Measurements from ENCODE around the gene NOTCH1. TPM values are rescaled to one million over a fixed set of nuclear protein-coding genes. Genes with fewer than 3 reads are reported as not detected.

The NOTCH1 gene
- polyA plus RNA-seq, 1 donor from 2014 or later: 0.15 TPM

DNA sequence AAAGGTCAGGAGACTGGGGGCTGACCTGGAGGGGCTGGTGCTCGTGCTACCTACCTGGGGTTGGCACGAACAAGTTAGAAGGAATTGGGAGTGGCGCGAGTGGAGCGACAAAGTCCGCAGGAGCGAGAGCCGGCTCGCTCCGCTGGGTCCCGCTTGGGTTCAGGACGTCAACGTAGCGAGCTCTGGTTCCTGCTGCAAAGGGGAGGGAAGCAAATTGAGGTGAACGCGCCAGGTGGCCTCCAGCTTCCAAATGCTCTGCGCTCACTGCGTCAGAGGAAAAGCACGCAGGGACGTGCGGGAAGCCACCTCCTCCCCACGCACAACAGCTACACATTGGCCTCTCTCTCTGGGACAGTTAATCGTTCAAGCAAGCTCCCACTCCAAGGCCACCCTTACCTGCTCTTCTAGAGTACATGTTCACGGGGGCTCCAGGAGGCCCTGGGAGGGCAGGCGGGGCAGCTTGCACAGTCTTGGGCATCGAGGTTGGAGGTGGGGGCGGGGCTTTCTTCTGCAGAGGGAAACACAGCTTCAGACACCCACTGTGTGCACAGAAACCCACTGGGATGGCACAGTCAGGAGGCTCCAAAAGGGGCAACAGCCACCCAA lies 98.6 kb downstream of the NOTCH1 start:
- H2AFZ ChIP-seq (ENCODE audit: low read depth, low read length): no peak overlapping the region
- no peaks in the 10 kb centered on the region for H3K9me3 ChIP-seq (ENCODE audit: low read length)
- no peak overlapping the region for H3K27ac ChIP-seq (ENCODE audit: low read length)
- no peaks in the 10 kb centered on the region for H3K27me3 ChIP-seq (ENCODE audit: insufficient read depth, low read depth, low read length)
- no peaks in the 10 kb centered on the region for H3K79me2 ChIP-seq (replicated peaks; ENCODE audit: insufficient read depth, low read length)
- no peak overlapping the region for H3K4me3 ChIP-seq (ENCODE audit: low read length)
- no peaks in the 10 kb centered on the region for H4K20me1 ChIP-seq (ENCODE audit: insufficient read depth)
- H3K9me2 ChIP-seq (ENCODE audit: insufficient read depth, low read length): no peaks in the 10 kb centered on the region
- no peak overlapping the region for H3K4me2 ChIP-seq (ENCODE audit: low read length)
- peaks cover 6% of the 10 kb centered on the region for H3K36me3 ChIP-seq (ENCODE audit: insufficient read depth, low read length)
- no peaks in the 10 kb centered on the region for H3F3A ChIP-seq (ENCODE audit: insufficient read depth, low read length, poor library complexity, severe bottlenecking)
- no peak overlapping the region for H3K9ac ChIP-seq (ENCODE audit: low read length)
- TF ChIP-seq, protein P1, sequence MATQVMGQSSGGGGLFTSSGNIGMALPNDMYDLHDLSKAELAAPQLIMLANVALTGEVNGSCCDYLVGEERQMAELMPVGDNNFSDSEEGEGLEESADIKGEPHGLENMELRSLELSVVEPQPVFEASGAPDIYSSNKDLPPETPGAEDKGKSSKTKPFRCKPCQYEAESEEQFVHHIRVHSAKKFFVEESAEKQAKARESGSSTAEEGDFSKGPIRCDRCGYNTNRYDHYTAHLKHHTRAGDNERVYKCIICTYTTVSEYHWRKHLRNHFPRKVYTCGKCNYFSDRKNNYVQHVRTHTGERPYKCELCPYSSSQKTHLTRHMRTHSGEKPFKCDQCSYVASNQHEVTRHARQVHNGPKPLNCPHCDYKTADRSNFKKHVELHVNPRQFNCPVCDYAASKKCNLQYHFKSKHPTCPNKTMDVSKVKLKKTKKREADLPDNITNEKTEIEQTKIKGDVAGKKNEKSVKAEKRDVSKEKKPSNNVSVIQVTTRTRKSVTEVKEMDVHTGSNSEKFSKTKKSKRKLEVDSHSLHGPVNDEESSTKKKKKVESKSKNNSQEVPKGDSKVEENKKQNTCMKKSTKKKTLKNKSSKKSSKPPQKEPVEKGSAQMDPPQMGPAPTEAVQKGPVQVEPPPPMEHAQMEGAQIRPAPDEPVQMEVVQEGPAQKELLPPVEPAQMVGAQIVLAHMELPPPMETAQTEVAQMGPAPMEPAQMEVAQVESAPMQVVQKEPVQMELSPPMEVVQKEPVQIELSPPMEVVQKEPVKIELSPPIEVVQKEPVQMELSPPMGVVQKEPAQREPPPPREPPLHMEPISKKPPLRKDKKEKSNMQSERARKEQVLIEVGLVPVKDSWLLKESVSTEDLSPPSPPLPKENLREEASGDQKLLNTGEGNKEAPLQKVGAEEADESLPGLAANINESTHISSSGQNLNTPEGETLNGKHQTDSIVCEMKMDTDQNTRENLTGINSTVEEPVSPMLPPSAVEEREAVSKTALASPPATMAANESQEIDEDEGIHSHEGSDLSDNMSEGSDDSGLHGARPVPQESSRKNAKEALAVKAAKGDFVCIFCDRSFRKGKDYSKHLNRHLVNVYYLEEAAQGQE (IDR thresholded peaks at IDR 0.05; ENCODE audit: borderline replicate concordance): no peak
- TF ChIP-seq SMC3 (conservative IDR thresholded peaks at IDR 0.05; ENCODE audit: poor library complexity) (no peak), MXI1 (conservative IDR thresholded peaks at IDR 0.05; ENCODE audit: poor library complexity, severe bottlenecking) (no peak), POLR2AphosphoS5 (IDR thresholded peaks at IDR 0.05) (no peak), EZH2 (IDR thresholded peaks at IDR 0.05; ENCODE audit: borderline replicate concordance, insufficient read depth, low read length, poor library complexity, severe bottlenecking) (no peak), RAD21 (conservative IDR thresholded peaks at IDR 0.05) (no peak)

DNA sequence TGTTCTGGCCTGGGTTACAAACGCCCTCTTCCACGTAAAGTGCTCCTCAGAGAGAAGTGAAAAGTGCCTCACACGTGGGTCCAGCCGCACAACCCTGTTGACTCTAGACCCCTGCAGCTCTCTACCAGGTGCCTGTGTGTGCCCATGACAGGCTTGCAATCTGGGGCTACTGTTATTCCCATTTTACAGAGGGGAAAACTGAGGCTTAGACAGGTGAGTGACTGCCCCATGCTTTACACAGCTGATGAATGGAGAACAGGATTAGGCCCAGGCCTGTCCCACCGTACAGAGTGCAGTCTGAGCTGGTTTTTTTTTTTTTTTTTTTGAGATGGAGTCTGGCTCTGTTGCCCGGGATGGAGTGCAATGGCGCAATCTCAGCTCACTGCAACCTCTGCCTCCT lies 100.0 kb downstream of the NOTCH1 start:
- H4K20me1 ChIP-seq (ENCODE audit: insufficient read depth): no peaks in the 10 kb centered on the region
- no peak overlapping the region for H3K4me3 ChIP-seq (ENCODE audit: low read length)

More for the DNA sequence above, 100.0 kb downstream of the NOTCH1 start:
- Histone ChIP-seq H3K9ac (ENCODE audit: low read length) (no peak overlapping the region), H3K4me2 (ENCODE audit: low read length) (no peak overlapping the region), H3K27ac (ENCODE audit: low read length) (no peak overlapping the region), H3F3A (ENCODE audit: insufficient read depth, low read length, poor library complexity, severe bottlenecking) (no peaks in the 10 kb centered on the region), H2AFZ (ENCODE audit: low read depth, low read length) (no peak overlapping the region), H3K79me2 (replicated peaks; ENCODE audit: insufficient read depth, low read length) (no peaks in the 10 kb centered on the region), H3K36me3 (ENCODE audit: insufficient read depth, low read length) (peaks cover 6% of the 10 kb centered on the region), H3K27me3 (ENCODE audit: insufficient read depth, low read depth, low read length) (no peaks in the 10 kb centered on the region), H3K9me3 (ENCODE audit: low read length) (no peaks in the 10 kb centered on the region), H3K9me2 (ENCODE audit: insufficient read depth, low read length) (no peaks in the 10 kb centered on the region)
- TF ChIP-seq, protein P2, sequence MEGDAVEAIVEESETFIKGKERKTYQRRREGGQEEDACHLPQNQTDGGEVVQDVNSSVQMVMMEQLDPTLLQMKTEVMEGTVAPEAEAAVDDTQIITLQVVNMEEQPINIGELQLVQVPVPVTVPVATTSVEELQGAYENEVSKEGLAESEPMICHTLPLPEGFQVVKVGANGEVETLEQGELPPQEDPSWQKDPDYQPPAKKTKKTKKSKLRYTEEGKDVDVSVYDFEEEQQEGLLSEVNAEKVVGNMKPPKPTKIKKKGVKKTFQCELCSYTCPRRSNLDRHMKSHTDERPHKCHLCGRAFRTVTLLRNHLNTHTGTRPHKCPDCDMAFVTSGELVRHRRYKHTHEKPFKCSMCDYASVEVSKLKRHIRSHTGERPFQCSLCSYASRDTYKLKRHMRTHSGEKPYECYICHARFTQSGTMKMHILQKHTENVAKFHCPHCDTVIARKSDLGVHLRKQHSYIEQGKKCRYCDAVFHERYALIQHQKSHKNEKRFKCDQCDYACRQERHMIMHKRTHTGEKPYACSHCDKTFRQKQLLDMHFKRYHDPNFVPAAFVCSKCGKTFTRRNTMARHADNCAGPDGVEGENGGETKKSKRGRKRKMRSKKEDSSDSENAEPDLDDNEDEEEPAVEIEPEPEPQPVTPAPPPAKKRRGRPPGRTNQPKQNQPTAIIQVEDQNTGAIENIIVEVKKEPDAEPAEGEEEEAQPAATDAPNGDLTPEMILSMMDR (IDR thresholded peaks at IDR 0.05; ENCODE audit: poor library complexity, severe bottlenecking): no peak
- TF ChIP-seq MXI1 (conservative IDR thresholded peaks at IDR 0.05; ENCODE audit: poor library complexity, severe bottlenecking): no peak
- TF ChIP-seq SMC3 (conservative IDR thresholded peaks at IDR 0.05; ENCODE audit: poor library complexity): no peak
- no peak for TF ChIP-seq POLR2AphosphoS5 (IDR thresholded peaks at IDR 0.05)
- no peak for TF ChIP-seq TAF1 (IDR thresholded peaks at IDR 0.05; ENCODE audit: low read depth)

Small RNA genes within 50 kb of the gene (small RNA-seq; reads per million reads assigned to genes)
- 0 reads per million in 3 experiments for gene MIR4673
- 0 reads per million in 3 experiments for gene MIR4674

Other genes starting within 250 kb of the NOTCH1 start
- gene CCDC187, start 242.0 kb downstream of the NOTCH1 start, polyA plus RNA-seq: not detected in 2 replicates
- gene GPSM1, start 218.5 kb downstream of the NOTCH1 start, polyA plus RNA-seq: 117 and 148 TPM in 2 replicates
- gene DNLZ, start 182.3 kb downstream of the NOTCH1 start, polyA plus RNA-seq: 23.6 and 36.6 TPM in 2 replicates
- gene CARD9, start 172.4 kb downstream of the NOTCH1 start, polyA plus RNA-seq: 0.52 and 0.77 TPM in 2 replicates
- 6.8 and 12.9 TPM in 2 replicates for gene SNAPC4, start 145.9 kb downstream of the NOTCH1 start, polyA plus RNA-seq
- 63.7 and 72.1 TPM in 2 replicates for gene ENTR1, start 135.4 kb downstream of the NOTCH1 start, polyA plus RNA-seq
- 61.3 and 62.6 TPM in 2 replicates for gene PMPCA, start 135.4 kb downstream of the NOTCH1 start, polyA plus RNA-seq
- gene INPP5E, start 106.2 kb downstream of the NOTCH1 start, polyA plus RNA-seq: 17.9 and 24.0 TPM in 2 replicates
- gene SEC16A, start 63.0 kb downstream of the NOTCH1 start, polyA plus RNA-seq: 15.4 and 21.8 TPM in 2 replicates
- gene EGFL7, start 116.9 kb upstream of the NOTCH1 start, polyA plus RNA-seq: 8.2 and 12.5 TPM in 2 replicates
- gene AGPAT2, start 141.4 kb upstream of the NOTCH1 start, polyA plus RNA-seq: 1.3 TPM in 1 of 2 replicates, not detected in the other
- gene DIPK1B, start 166.5 kb upstream of the NOTCH1 start, polyA plus RNA-seq: 65.1 and 78.7 TPM in 2 replicates
- gene LCN10, start 196.9 kb upstream of the NOTCH1 start, polyA plus RNA-seq: not detected in 2 replicates
- gene LCN6, start 202.5 kb upstream of the NOTCH1 start, polyA plus RNA-seq: not detected in 2 replicates
- not detected in 2 replicates for gene LCN8, start 212.2 kb upstream of the NOTCH1 start, polyA plus RNA-seq
- gene LCN15, start 218.5 kb upstream of the NOTCH1 start, polyA plus RNA-seq: not detected in 2 replicates
- 30.1 and 33.1 TPM in 2 replicates for gene TMEM141, start 245.3 kb upstream of the NOTCH1 start, polyA plus RNA-seq